EH (cell line): ENCODE results near the gene RBM6.

Experiments used
- DNase-seq: peaks from one replicate; pipeline ENCODE4 v3.0.0-alpha.2; 2015; ENCODE audit warnings: low read depth

The RBM6 gene

GRCh38 chr3:50126287-50127211, 186.6 kb downstream of the RBM6 start:
- DNase-seq: peak; percentile 88
